SU-DHL-6 (cell line): ENCODE measurements around the gene ATP6V0C.

Experiments
- H2AFZ ChIP-seq: fragments of 200-600 bp; sonication (generic); 2 replicates; pipeline ENCODE4 v1.6.1; 2014; ENCODE audit warnings: low read depth, mild to moderate bottlenecking, moderate library complexity, mixed read lengths, antibody characterized with exemption, low read length; ENCODE audit not compliant: severe bottlenecking
- H3F3A ChIP-seq: fragments of 200-600 bp; shearing (Covaris generic); 2 replicates; pipeline ENCODE4 v1.6.0; 2016; ENCODE audit warnings: antibody characterized with exemption, mild to moderate bottlenecking; ENCODE audit not compliant: insufficient read depth
- H3K27ac ChIP-seq: fragments of 200-600 bp; sonication (generic); 2 replicates; pipeline ENCODE4 v1.5.1; 2016; ENCODE audit warnings: low read depth, mild to moderate bottlenecking, low read length, moderate library complexity, mixed read lengths
- H3K27me3 ChIP-seq: fragments of 200-600 bp; sonication (generic), shearing (Covaris generic); 2 replicates; pipeline ENCODE4 v1.6.0; 2014; ENCODE audit warnings: mild to moderate bottlenecking, low read length
- H3K36me3 ChIP-seq: fragments of 200-600 bp; sonication (generic); 2 replicates; pipeline ENCODE4 v1.6.1; 2014; ENCODE audit warnings: mild to moderate bottlenecking, low read length, mixed read lengths
- H3K4me2 ChIP-seq: fragments of 300-600, 200-600 bp; shearing (Covaris generic), sonication (generic); 2 replicates; pipeline ENCODE4 v1.6.0; 2014; ENCODE audit warnings: low read length, low read depth, mild to moderate bottlenecking; ENCODE audit not compliant: poor library complexity, severe bottlenecking
- H3K4me3 ChIP-seq: fragments of 200-600 bp; sonication (generic); 2 replicates; pipeline ENCODE4 v1.5.1; 2014; ENCODE audit warnings: antibody characterized with exemption, low read length, mild to moderate bottlenecking, mixed read lengths; ENCODE audit not compliant: insufficient read depth, poor library complexity, severe bottlenecking
- H3K79me2 ChIP-seq: fragments of 200-600 bp; sonication (generic); 2 replicates; pipeline ENCODE4 v1.6.1; 2014; ENCODE audit warnings: mild to moderate bottlenecking, low read length, moderate library complexity; ENCODE audit not compliant: insufficient read depth
- H3K9ac ChIP-seq: fragments of 200-600 bp; sonication (generic); 2 replicates; pipeline ENCODE4 v1.7.0; 2014; ENCODE audit warnings: mild to moderate bottlenecking, low read length
- H3K9me2 ChIP-seq: fragments of 200-600 bp; sonication (generic); replicated peaks from 2 replicates; pipeline ENCODE4 v1.6.1; 2014; ENCODE audit warnings: low read length; ENCODE audit not compliant: insufficient read depth
- H3K9me3 ChIP-seq: fragments of 200-600 bp; sonication (generic); 2 replicates; pipeline ENCODE4 v1.6.1; 2014; ENCODE audit warnings: low read length, mixed read lengths; ENCODE audit not compliant: insufficient read depth
- H4K20me1 ChIP-seq: fragments of 200-600 bp; sonication (generic); 2 replicates; pipeline ENCODE4 v1.6.1; 2014; ENCODE audit warnings: low read depth, mild to moderate bottlenecking, antibody characterized with exemption, low read length, moderate library complexity, mixed read lengths
- EZH2phosphoT487 ChIP-seq: fragments of 200-600 bp; sonication (generic), shearing (Covaris generic); conservative IDR thresholded peaks from 2 replicates; pipeline ENCODE4 v1.6.1; 2018; ENCODE audit warnings: mild to moderate bottlenecking, antibody characterized with exemption, low read length, moderate library complexity, mixed read lengths
- TF ChIP-seq, protein P1 (sequence below): fragments of 200-600 bp; sonication (generic); IDR thresholded peaks from one replicate; pipeline ENCODE4 v1.5.1; 2017; ENCODE audit warnings: antibody characterized with exemption, mild to moderate bottlenecking, low read length, moderate library complexity; ENCODE audit not compliant: insufficient read depth, poor library complexity, severe bottlenecking

ATP6V0C gene

GRCh38 chr16:2528161-2529060, 14.7 kb downstream of the ATP6V0C start:
- no peaks in the 10 kb centered on the region for H3K79me2 ChIP-seq
- no peaks in the 10 kb centered on the region for H4K20me1 ChIP-seq
- H3K27me3 ChIP-seq: no peaks in the 10 kb centered on the region
- H3K9ac ChIP-seq: no peak overlapping the region
- TF ChIP-seq EZH2phosphoT487: no peak
- TF ChIP-seq, protein P1, sequence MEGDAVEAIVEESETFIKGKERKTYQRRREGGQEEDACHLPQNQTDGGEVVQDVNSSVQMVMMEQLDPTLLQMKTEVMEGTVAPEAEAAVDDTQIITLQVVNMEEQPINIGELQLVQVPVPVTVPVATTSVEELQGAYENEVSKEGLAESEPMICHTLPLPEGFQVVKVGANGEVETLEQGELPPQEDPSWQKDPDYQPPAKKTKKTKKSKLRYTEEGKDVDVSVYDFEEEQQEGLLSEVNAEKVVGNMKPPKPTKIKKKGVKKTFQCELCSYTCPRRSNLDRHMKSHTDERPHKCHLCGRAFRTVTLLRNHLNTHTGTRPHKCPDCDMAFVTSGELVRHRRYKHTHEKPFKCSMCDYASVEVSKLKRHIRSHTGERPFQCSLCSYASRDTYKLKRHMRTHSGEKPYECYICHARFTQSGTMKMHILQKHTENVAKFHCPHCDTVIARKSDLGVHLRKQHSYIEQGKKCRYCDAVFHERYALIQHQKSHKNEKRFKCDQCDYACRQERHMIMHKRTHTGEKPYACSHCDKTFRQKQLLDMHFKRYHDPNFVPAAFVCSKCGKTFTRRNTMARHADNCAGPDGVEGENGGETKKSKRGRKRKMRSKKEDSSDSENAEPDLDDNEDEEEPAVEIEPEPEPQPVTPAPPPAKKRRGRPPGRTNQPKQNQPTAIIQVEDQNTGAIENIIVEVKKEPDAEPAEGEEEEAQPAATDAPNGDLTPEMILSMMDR: no peak
- H3K36me3 ChIP-seq: no peaks in the 10 kb centered on the region
- H3F3A ChIP-seq: peaks cover 14% of the 10 kb centered on the region; the same call in 1 of the 2 replicates
- no peak overlapping the region for H2AFZ ChIP-seq
- no peak overlapping the region for H3K4me3 ChIP-seq
- no peak overlapping the region for H3K4me2 ChIP-seq
- no peaks in the 10 kb centered on the region for H3K9me2 ChIP-seq
- H3K9me3 ChIP-seq: no peaks in the 10 kb centered on the region
- H3K27ac ChIP-seq: no peak overlapping the region

GRCh38 chr16:2529061-2529931, 15.5 kb downstream of the ATP6V0C start:
- Histone ChIP-seq H3K9ac (no peak overlapping the region), H3K4me3 (no peak overlapping the region), H3K9me3 (no peaks in the 10 kb centered on the region), H3K27me3 (no peaks in the 10 kb centered on the region), H2AFZ (no peak overlapping the region), H3K79me2 (no peaks in the 10 kb centered on the region), H3F3A (peaks cover 14% of the 10 kb centered on the region; the same call in 1 of the 2 replicates), H3K36me3 (no peaks in the 10 kb centered on the region), H3K4me2 (no peak overlapping the region), H4K20me1 (no peaks in the 10 kb centered on the region), H3K27ac (no peak overlapping the region), H3K9me2 (no peaks in the 10 kb centered on the region)
- TF ChIP-seq, protein P1: no peak
- TF ChIP-seq EZH2phosphoT487: no peak

- no peaks in the 10 kb centered on the region for H3K27me3 ChIP-seq
- no peak overlapping the region for H3K9ac ChIP-seq
- no peaks in the 10 kb centered on the region for H3K36me3 ChIP-seq
- no peaks in the 10 kb centered on the region for H3K9me3 ChIP-seq
- no peaks in the 10 kb centered on the region for H3K79me2 ChIP-seq
- H2AFZ ChIP-seq: no peak overlapping the region
- no peaks in the 10 kb centered on the region for H4K20me1 ChIP-seq
- TF ChIP-seq, protein P1: no peak
- no peak for TF ChIP-seq EZH2phosphoT487
- no peak overlapping the region for H3K27ac ChIP-seq
- no peak overlapping the region for H3K4me3 ChIP-seq
- peaks cover 14% of the 10 kb centered on the region; the same call in 1 of the 2 replicates for H3F3A ChIP-seq
- no peaks in the 10 kb centered on the region for H3K9me2 ChIP-seq
- no peak overlapping the region for H3K4me2 ChIP-seq
These were observed 16.3 kb downstream of the ATP6V0C start for GRCh38 chr16:2529961-2530628.
